Measurements from ENCODE around the gene PTPRG. TPM values are rescaled to one million over a fixed set of nuclear protein-coding genes. Genes with fewer than 3 reads are reported as not detected.

The PTPRG gene
- total RNA-seq, 1 donor from 2014 or later: 80.7 TPM

DNA sequence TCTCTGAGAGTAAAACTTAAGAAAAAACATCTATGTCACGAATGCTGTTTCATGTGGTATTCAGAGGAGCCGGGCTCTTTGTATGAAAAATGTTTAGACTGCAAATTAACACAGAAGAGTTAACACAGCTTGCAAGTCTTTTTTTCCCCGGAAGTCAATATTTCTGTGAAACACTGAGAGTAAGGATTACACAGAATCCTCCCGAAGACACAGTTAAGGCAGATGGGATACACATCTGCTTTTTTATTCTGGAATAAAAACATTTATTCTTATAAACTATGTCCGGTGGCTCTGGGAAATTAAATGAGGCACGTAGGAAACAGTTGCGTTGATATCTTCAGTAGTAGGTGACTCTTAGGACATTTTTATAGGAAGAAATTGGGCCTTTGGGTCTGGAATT lies 180.6 kb downstream of the PTPRG start:
- Mint-ChIP-seq H3K9me3 (ENCODE audit: unreplicated experiment) (no peaks in the 10 kb centered on the region), H3K4me1 (ENCODE audit: unreplicated experiment) (no peaks in the 10 kb centered on the region), H3K36me3 (ENCODE audit: low read depth, unreplicated experiment) (no peaks in the 10 kb centered on the region), H3K27me3 (ENCODE audit: unreplicated experiment) (no peaks in the 10 kb centered on the region), H3K27ac (ENCODE audit: unreplicated experiment) (no peak overlapping the region), H3K4me3 (ENCODE audit: unreplicated experiment) (no peak overlapping the region)
- TF ChIP-seq, protein P1, sequence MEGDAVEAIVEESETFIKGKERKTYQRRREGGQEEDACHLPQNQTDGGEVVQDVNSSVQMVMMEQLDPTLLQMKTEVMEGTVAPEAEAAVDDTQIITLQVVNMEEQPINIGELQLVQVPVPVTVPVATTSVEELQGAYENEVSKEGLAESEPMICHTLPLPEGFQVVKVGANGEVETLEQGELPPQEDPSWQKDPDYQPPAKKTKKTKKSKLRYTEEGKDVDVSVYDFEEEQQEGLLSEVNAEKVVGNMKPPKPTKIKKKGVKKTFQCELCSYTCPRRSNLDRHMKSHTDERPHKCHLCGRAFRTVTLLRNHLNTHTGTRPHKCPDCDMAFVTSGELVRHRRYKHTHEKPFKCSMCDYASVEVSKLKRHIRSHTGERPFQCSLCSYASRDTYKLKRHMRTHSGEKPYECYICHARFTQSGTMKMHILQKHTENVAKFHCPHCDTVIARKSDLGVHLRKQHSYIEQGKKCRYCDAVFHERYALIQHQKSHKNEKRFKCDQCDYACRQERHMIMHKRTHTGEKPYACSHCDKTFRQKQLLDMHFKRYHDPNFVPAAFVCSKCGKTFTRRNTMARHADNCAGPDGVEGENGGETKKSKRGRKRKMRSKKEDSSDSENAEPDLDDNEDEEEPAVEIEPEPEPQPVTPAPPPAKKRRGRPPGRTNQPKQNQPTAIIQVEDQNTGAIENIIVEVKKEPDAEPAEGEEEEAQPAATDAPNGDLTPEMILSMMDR (IDR thresholded peaks at IDR 0.05; ENCODE audit: unreplicated experiment): no peak
- no peak for DNase-seq (ENCODE audit: low spot score)

DNA sequence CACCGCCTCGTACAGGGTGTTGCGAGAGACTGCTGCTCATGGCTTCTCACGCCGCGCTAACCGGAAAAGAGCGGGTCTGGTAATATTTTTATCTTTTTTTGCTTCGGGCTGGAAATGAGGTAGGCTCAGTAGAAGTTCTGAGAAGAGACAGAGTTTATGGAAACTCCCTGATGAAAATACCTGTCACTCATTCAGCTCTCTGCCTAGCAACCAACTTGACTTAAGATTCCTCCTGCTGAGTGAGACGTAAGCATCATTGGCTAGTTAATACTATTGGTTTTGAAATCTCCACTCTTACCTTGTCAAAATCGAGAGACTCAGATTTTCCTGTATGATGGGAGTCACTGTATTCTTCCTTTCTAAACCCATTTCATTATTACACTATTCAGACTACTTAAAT lies 181.7 kb downstream of the PTPRG start:
- Mint-ChIP-seq H3K9me3 (ENCODE audit: unreplicated experiment) (no peaks in the 10 kb centered on the region), H3K27me3 (ENCODE audit: unreplicated experiment) (no peaks in the 10 kb centered on the region), H3K36me3 (ENCODE audit: low read depth, unreplicated experiment) (no peaks in the 10 kb centered on the region), H3K4me1 (ENCODE audit: unreplicated experiment) (no peaks in the 10 kb centered on the region), H3K4me3 (ENCODE audit: unreplicated experiment) (no peak overlapping the region), H3K27ac (ENCODE audit: unreplicated experiment) (no peak overlapping the region)
- no peak for DNase-seq (ENCODE audit: low spot score)
- TF ChIP-seq, protein P1 (IDR thresholded peaks at IDR 0.05; ENCODE audit: unreplicated experiment): no peak

DNA sequence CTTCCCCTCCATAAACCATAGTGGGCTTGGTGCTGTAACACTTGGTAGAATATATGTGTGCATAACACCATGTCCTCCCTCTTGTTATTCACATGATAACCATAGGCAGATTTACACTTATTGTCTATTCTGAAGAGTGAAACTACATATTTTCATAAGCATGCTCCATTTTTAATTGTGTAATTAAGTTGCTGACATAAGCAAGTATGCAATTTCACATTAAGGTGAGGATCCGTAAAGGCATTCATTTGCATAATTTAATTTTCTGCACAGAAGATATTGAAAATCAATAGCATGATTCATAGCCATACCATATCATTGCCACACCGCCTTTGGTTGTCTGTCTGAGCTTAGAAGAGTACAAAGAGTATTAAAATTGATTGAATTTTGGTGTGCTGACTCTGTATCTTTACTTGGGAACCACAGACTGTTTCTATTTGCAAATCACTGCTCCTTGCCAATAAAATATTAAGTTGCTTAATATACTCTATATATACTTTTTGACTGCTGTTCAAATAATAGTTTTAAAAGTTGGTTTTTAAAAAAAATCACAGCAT lies 182.4 kb downstream of the PTPRG start:
- Mint-ChIP-seq H3K4me3 (ENCODE audit: unreplicated experiment) (no peak overlapping the region), H3K27ac (ENCODE audit: unreplicated experiment) (no peak overlapping the region), H3K4me1 (ENCODE audit: unreplicated experiment) (no peaks in the 10 kb centered on the region), H3K36me3 (ENCODE audit: low read depth, unreplicated experiment) (no peaks in the 10 kb centered on the region), H3K9me3 (ENCODE audit: unreplicated experiment) (no peaks in the 10 kb centered on the region), H3K27me3 (ENCODE audit: unreplicated experiment) (no peaks in the 10 kb centered on the region)
- DNase-seq (ENCODE audit: low spot score): no peak
- TF ChIP-seq, protein P1 (IDR thresholded peaks at IDR 0.05; ENCODE audit: unreplicated experiment): no peak

DNA sequence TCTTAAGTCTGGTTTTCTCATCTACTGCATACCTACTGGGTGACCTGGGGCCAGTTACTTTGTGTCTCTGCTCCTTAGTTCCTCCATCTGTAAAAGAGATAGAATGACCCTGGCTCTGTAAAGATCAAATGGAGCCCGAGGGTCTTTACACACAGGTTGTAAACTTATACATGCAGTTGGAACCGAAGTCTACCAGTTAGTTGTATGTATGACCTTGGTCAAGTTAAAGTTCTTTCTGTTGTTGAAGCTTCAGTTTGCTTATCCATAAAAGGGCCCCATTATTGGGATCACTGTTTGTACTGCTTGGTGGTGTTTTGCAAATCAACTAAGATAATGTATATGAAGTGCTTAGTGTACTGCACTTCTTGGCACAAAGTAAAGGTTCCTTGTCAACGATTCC lies 186.9 kb downstream of the PTPRG start:
- Mint-ChIP-seq H3K4me1 (ENCODE audit: unreplicated experiment) (no peaks in the 10 kb centered on the region), H3K9me3 (ENCODE audit: unreplicated experiment) (no peaks in the 10 kb centered on the region), H3K36me3 (ENCODE audit: low read depth, unreplicated experiment) (no peaks in the 10 kb centered on the region), H3K4me3 (ENCODE audit: unreplicated experiment) (no peak overlapping the region), H3K27me3 (ENCODE audit: unreplicated experiment) (no peaks in the 10 kb centered on the region), H3K27ac (ENCODE audit: unreplicated experiment) (no peak overlapping the region)
- DNase-seq (ENCODE audit: low spot score): no peak
- TF ChIP-seq, protein P1 (IDR thresholded peaks at IDR 0.05; ENCODE audit: unreplicated experiment): no peak

DNA sequence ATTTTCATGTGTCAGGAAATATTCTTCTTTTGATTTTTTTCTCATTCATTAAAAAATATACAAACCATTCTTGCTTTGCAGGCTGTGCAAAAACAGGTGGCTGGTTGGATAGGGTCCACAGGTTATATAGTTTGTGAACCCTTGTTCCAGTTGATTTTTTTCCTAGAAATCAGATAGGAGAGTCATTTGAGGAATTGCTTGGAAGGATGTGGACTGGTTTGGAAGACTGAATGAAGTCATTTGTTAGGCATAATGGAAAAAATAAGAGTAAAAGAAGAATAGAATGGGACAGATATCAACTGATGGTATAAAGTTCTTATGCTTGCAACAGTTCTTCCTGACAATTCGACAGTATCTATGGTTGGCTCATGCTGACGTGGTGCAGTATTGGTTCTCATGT lies 189.4 kb downstream of the PTPRG start:
- Mint-ChIP-seq H3K4me1 (ENCODE audit: unreplicated experiment) (no peaks in the 10 kb centered on the region), H3K4me3 (ENCODE audit: unreplicated experiment) (no peak overlapping the region), H3K9me3 (ENCODE audit: unreplicated experiment) (no peaks in the 10 kb centered on the region), H3K27ac (ENCODE audit: unreplicated experiment) (no peak overlapping the region), H3K36me3 (ENCODE audit: low read depth, unreplicated experiment) (no peaks in the 10 kb centered on the region), H3K27me3 (ENCODE audit: unreplicated experiment) (peaks cover 2% of the 10 kb centered on the region)
- no peak for DNase-seq (ENCODE audit: low spot score)
- TF ChIP-seq, protein P1 (IDR thresholded peaks at IDR 0.05; ENCODE audit: unreplicated experiment): no peak

Data from endothelial cell (in vitro differentiated cells).